Activated CD8-positive, alpha-beta T cell treated with anti-CD3 and anti-CD28 coated beads for 36 hours (primary cell): ENCODE measurements around the gene CEP85L. TPM values are rescaled to one million over a fixed set of nuclear protein-coding genes. Genes with fewer than 3 reads are reported as not detected.
A peak's percentile ranks its signal among the peaks of the same experiment; 100 is the strongest.

ENCODE experiments used
- ATAC-seq: fragments of 200-7000 bp; cut with Tn5 transposase; one replicate; pipeline ENCODE4 v1.10.0; 2021; ENCODE audit warnings: mild to moderate bottlenecking, moderate library complexity
- CTCF ChIA-PET: fragments of 350-600 bp; sonication (Branson Sonifier 250); formaldehyde crosslinking; loops from one replicate; lab custom pipeline; 2021; ENCODE audit warnings: antibody characterized with exemption; lab: Charles Lee
- POLR2A ChIA-PET: fragments of 350-600 bp; sonication (Branson Sonifier 250); formaldehyde crosslinking; loops from one replicate; lab custom pipeline; 2021; ENCODE audit warnings: antibody characterized with exemption; lab: Charles Lee
- DNase-seq: peaks from one replicate; pipeline ENCODE4 v3.0.0-alpha.2; 2020
- H3K27ac Mint-ChIP-seq: one replicate; pipeline ENCODE4 v1.8.0; 2021; ENCODE audit warnings: mild to moderate bottlenecking, mixed read lengths
- H3K27me3 Mint-ChIP-seq: one replicate; pipeline ENCODE4 v1.8.0; 2021; ENCODE audit warnings: mixed read lengths
- H3K36me3 Mint-ChIP-seq: one replicate; pipeline ENCODE4 v1.8.0; 2021; ENCODE audit warnings: low read depth, mixed read lengths
- H3K4me1 Mint-ChIP-seq: one replicate; pipeline ENCODE4 v1.8.0; 2021; ENCODE audit warnings: low read depth, mixed read lengths
- H3K4me3 Mint-ChIP-seq: one replicate; pipeline ENCODE4 v1.8.0; 2021; ENCODE audit warnings: mild to moderate bottlenecking, moderate library complexity, mixed read lengths
- H3K9me3 Mint-ChIP-seq: one replicate; pipeline ENCODE4 v1.8.0; 2021; ENCODE audit warnings: mixed read lengths
- intact Hi-C: fragments of 100-400 bp; cut with micrococcal nuclease; formaldehyde crosslinking; loops from one replicate; pipeline ENCODE4 v1.10.0; 2022
- total RNA-seq, 2 experiments: library from RNA; stranded (reverse); gene quantifications; one replicate each; pipeline ENCODE4 v1.2.3, GENCODE V29; 2021
- TF ChIP-seq, protein P1 (sequence below): fragments of 200-600 bp; IDR thresholded peaks from one replicate; pipeline ENCODE4 v1.8.0; 2022; ENCODE audit warnings: antibody characterized with exemption, mild to moderate bottlenecking

Gene CEP85L
- total RNA-seq, 2 experiments from 2014 or later = 39.6 to 40.3 TPM

DNA sequence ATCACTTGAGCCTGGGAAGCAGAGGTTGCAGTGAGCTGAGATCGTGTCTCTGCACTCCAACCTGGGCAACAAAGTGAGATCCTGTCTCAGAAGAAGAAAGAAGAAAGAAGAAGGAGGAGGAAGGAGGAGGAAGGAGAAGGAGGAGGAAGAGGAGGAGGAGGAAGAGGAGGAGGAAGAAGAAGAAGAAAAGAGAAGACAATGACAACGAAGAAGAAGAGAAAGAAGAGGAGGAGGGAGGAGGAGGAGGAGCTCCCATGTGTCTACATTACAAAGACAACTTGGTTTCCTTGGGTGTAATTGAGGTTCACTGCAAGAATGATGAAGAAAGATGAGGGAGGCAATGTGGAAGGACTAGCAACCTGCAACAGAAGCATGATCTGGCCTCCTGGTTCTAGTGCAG lies 21.3 kb upstream of the CEP85L start:
- H3K4me1 Mint-ChIP-seq = peaks cover 69% of the 10 kb centered on the region
- CTCF ChIA-PET = interaction anchor here (0.9 to 1.6 kb wide), 4 partner anchors 14 to 128 kb away, joined by 3 read pairs; no protein-coding TSS in a partner anchor

DNA sequence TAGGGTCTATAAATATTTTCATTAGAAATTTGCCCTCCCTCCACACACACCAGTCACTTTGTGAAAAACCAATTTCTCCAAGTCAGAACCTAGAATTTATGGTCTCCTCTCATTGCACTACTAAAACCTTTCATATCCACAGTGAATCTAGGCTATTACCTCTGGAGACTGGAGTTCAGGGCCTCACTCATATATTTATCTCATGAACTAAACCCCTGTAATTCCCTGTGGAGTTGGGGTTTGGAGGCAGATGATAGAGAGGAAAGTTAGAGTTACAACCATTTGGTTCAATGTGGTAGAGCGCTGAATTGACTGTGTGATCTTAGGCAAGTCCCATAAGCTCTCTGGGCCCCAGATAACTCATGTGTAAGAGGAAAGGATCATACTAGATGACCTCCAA lies 18.2 kb upstream of the CEP85L start:
- peaks cover 25% of the 10 kb centered on the region for H3K36me3 Mint-ChIP-seq
- H3K4me1 Mint-ChIP-seq = peaks cover 80% of the 10 kb centered on the region
- ChIA-PET CTCF (interaction anchor here (0.6 to 1.2 kb wide), 2 partner anchors 8 to 15 kb away, joined by 3 to 5 read pairs; no protein-coding TSS in a partner anchor), POLR2A (no interaction called here)
- no peak for DNase-seq
- H3K27me3 Mint-ChIP-seq = no peaks in the 10 kb centered on the region
- H3K9me3 Mint-ChIP-seq = no peaks in the 10 kb centered on the region
- ATAC-seq = no peak
- intact Hi-C loops = no loop called here
- H3K4me3 Mint-ChIP-seq = no peak overlapping the region
- peak overlapping the region; percentile 14 for H3K27ac Mint-ChIP-seq
- TF ChIP-seq, protein P1, sequence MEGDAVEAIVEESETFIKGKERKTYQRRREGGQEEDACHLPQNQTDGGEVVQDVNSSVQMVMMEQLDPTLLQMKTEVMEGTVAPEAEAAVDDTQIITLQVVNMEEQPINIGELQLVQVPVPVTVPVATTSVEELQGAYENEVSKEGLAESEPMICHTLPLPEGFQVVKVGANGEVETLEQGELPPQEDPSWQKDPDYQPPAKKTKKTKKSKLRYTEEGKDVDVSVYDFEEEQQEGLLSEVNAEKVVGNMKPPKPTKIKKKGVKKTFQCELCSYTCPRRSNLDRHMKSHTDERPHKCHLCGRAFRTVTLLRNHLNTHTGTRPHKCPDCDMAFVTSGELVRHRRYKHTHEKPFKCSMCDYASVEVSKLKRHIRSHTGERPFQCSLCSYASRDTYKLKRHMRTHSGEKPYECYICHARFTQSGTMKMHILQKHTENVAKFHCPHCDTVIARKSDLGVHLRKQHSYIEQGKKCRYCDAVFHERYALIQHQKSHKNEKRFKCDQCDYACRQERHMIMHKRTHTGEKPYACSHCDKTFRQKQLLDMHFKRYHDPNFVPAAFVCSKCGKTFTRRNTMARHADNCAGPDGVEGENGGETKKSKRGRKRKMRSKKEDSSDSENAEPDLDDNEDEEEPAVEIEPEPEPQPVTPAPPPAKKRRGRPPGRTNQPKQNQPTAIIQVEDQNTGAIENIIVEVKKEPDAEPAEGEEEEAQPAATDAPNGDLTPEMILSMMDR = no peak

More for the DNA sequence above, 21.3 kb upstream of the CEP85L start:
- ATAC-seq (no peak), DNase-seq (no peak)
- Mint-ChIP-seq H3K4me3 (no peak overlapping the region), H3K36me3 (peaks cover 33% of the 10 kb centered on the region), H3K9me3 (no peaks in the 10 kb centered on the region), H3K27ac (peak overlapping the region; percentile 73), H3K27me3 (no peaks in the 10 kb centered on the region)
- intact Hi-C loops = no loop called here
- POLR2A ChIA-PET = interaction anchor here (0.5 to 2.3 kb wide), 3 partner anchors 12 to 550 kb away, joined by 3 to 9 read pairs (median 3); no protein-coding TSS in a partner anchor
- TF ChIP-seq, protein P1 = no peak

DNA sequence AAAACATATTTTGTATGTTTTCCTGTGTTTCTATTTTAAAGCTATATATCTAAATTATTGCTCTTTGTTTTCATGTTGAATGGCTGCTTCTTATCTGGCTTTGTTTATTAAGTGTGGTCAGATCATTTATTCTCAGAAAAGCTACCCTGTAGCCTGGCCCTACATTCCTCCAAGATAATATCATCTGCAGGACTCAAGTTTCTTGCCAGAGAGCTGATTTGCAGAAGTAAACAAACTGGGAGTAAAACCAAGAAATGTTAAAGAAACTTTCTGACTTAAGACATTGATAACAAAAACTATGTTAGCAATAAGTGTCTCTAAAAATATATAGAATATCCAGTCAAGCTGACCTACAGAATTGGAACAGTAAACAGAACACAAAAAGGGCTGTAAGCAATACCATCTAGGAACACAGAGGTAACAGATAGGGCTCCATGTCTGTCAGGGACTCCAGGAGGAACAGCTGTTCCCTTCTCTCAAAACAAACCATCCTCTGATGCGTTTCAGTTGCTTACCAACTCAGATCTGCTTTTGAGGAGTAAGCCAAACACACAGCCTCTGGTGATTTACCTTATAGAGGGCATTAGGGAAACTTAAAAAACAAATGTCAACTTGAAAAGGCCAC lies 17.5 kb upstream of the CEP85L start:
- H3K4me3 Mint-ChIP-seq = no peak overlapping the region
- no peaks in the 10 kb centered on the region for H3K27me3 Mint-ChIP-seq
- CTCF ChIA-PET = interaction anchor here (1.0 to 1.2 kb wide), 2 partner anchors 9 to 15 kb away, joined by 3 to 5 read pairs; no protein-coding TSS in a partner anchor
- ATAC-seq (no peak), DNase-seq (no peak)
- intact Hi-C loops = no loop called here
- H3K36me3 Mint-ChIP-seq = peaks cover 28% of the 10 kb centered on the region
- TF ChIP-seq, protein P1 = no peak
- no peak overlapping the region for H3K27ac Mint-ChIP-seq
- POLR2A ChIA-PET = interaction anchor here (0.6 kb wide), 1 partner anchor 215 kb away, joined by 3 read pairs; no protein-coding TSS in a partner anchor
- H3K4me1 Mint-ChIP-seq = peaks cover 85% of the 10 kb centered on the region
- H3K9me3 Mint-ChIP-seq = no peaks in the 10 kb centered on the region

DNA sequence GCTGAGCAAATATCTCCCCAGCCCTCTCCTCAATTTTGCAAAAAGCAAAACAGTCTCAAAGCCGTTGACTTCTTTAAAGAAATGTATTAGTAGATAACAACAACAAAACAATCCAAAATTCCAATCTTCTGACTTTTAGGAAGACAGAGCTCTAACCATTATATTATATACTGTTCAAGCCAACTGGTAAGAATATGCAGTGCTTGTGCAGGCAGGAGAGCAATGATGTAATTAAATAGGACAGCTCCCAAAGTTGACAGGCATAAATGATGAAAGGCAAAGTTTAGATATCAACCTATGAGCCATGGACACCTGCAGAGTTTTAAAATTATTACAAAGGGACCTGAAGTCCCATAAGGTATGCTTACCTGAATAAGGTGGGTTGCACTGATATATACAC lies 16.6 kb upstream of the CEP85L start:
- POLR2A ChIA-PET = no interaction called here
- Mint-ChIP-seq H3K27me3 (no peaks in the 10 kb centered on the region), H3K4me3 (no peak overlapping the region), H3K4me1 (peaks cover 83% of the 10 kb centered on the region), H3K36me3 (peaks cover 26% of the 10 kb centered on the region), H3K27ac (no peak overlapping the region), H3K9me3 (no peaks in the 10 kb centered on the region)
- DNase-seq = no peak
- TF ChIP-seq, protein P1 = no peak
- CTCF ChIA-PET = interaction anchor here (1.0 to 1.2 kb wide), 3 partner anchors 8 to 29 kb away, joined by 3 to 4 read pairs (median 3); no protein-coding TSS in a partner anchor
- no peak for ATAC-seq
- intact Hi-C loops = no loop called here

DNA sequence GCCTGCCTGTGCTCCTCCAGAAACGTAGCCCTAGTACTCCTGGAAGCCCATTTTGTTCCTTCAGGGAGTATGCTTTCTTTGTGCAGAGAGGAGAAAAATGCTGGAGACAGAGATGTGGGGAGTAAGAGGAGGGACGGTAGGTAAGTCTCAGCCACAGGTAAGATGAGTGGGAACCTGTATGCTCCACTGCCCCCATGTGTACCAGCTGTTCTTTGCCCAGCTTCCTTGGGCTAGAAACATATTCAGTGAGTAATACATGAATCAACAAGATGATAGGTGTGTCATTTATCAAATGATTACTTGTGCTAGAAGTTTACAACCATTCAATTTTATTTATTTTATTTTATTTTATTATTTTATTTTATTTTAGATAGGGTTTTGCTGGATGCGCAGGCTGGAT lies 13.6 kb upstream of the CEP85L start:
- TF ChIP-seq, protein P1 = no peak
- Mint-ChIP-seq H3K27ac (peak overlapping the region; percentile 96), H3K4me1 (peaks cover 75% of the 10 kb centered on the region), H3K4me3 (peak overlapping the region; percentile 78), H3K9me3 (no peaks in the 10 kb centered on the region), H3K36me3 (peaks cover 30% of the 10 kb centered on the region), H3K27me3 (no peaks in the 10 kb centered on the region)
- intact Hi-C loops = loop anchor here (2.0 kb wide), 1 partner anchor 14 kb away; no protein-coding TSS in a partner anchor
- ATAC-seq (peak; percentile 45), DNase-seq (peak; percentile 38)
- CTCF ChIA-PET = interaction anchor here (1.0 to 2.0 kb wide), 3 partner anchors 9 to 19 kb away, joined by 4 to 9 read pairs (median 7); partner anchors contain the start of gene CEP85L
- POLR2A ChIA-PET = interaction anchor here (1.0 to 2.3 kb wide), 3 partner anchors 15 to 44 kb away, joined by 4 to 10 read pairs (median 7); no protein-coding TSS in a partner anchor
